ENCODE results near the gene DCDC2C. TPM values are rescaled to one million over a fixed set of nuclear protein-coding genes. Genes with fewer than 3 reads are reported as not detected.

DCDC2C gene
- total and polyA plus RNA-seq, 7 donors = 0.13 TPM; not detected in 6

- H3K27me3 ChIP-seq (ENCODE audit: insufficient read depth in 3 of 3, low read length in 2 of 3) = no peaks in the 10 kb centered on the region
- H3K36me3 ChIP-seq (ENCODE audit: insufficient read depth in 1 of 2, low read depth in 1 of 2) = no peaks in the 10 kb centered on the region
- 90 to 97% (median 90%) methylated on average over 4 of the region's 4 CpGs for WGBS, 3 donors
- H3K4me1 ChIP-seq = no peaks in the 10 kb centered on the region
- DNase-seq (no peak), ATAC-seq (no peak)
- no peaks in the 10 kb centered on the region for H3K9me3 ChIP-seq
- no peak overlapping the region for H3K4me3 ChIP-seq
- no peak for TF ChIP-seq CTCF (IDR thresholded peaks at IDR 0.05)
- H3K27ac ChIP-seq = no peak overlapping the region
- intact Hi-C loops (cut with DNase I) = no loop called here
These were observed 27.7 kb upstream of the DCDC2C start for GRCh38 chr2:3675687-3676086.

- no peaks in the 10 kb centered on the region for H3K9me3 ChIP-seq
- intact Hi-C loops (cut with DNase I) = no loop called here
- no peaks in the 10 kb centered on the region for H3K27me3 ChIP-seq (ENCODE audit: insufficient read depth in 3 of 3, low read length in 2 of 3)
- H3K4me1 ChIP-seq = no peaks in the 10 kb centered on the region
- DNase-seq (no peak), ATAC-seq (no peak)
- TF ChIP-seq CTCF (IDR thresholded peaks at IDR 0.05) = no peak
- H3K4me3 ChIP-seq = no peak overlapping the region
- H3K27ac ChIP-seq = no peak overlapping the region
- no peaks in the 10 kb centered on the region for H3K36me3 ChIP-seq (ENCODE audit: insufficient read depth in 1 of 2, low read depth in 1 of 2)
- WGBS, 3 donors = 83 to 87% (median 87%) methylated on average over 9 of the region's 9 CpGs
These were observed 25.9 kb upstream of the DCDC2C start for GRCh38 chr2:3677436-3677835.

DNA sequence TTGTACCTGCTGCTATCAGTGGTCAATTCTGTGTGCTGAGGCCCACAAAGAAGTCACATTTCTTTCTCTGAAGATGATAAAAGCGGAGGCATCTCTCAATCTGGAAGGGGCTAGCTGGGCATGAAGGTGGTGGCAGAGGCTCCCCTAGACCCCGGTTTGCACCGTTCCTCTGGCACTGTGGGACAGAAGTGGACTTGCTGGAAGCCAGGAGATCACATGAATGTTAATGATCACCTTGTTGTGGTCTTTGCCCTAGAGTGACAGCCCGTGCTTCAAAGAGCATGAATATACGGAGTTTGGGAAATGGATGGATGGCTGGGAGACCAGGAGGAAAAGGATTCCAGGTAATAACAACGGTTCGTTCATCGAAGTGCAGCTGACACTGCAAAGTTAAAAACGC lies 25.2 kb upstream of the DCDC2C start:
- no peak for TF ChIP-seq CTCF (IDR thresholded peaks at IDR 0.05)
- ATAC-seq (no peak), DNase-seq (no peak)
- no peaks in the 10 kb centered on the region for H3K27me3 ChIP-seq (ENCODE audit: insufficient read depth in 3 of 3, low read length in 2 of 3)
- H3K36me3 ChIP-seq (ENCODE audit: insufficient read depth in 1 of 2, low read depth in 1 of 2) = no peaks in the 10 kb centered on the region
- no peak overlapping the region for H3K27ac ChIP-seq
- intact Hi-C loops (cut with DNase I) = no loop called here
- H3K4me3 ChIP-seq = no peak overlapping the region
- no peaks in the 10 kb centered on the region for H3K9me3 ChIP-seq
- H3K4me1 ChIP-seq = no peaks in the 10 kb centered on the region
- 78 to 85% (median 81%) methylated on average over 9 of the region's 9 CpGs for WGBS, 3 donors

DNA sequence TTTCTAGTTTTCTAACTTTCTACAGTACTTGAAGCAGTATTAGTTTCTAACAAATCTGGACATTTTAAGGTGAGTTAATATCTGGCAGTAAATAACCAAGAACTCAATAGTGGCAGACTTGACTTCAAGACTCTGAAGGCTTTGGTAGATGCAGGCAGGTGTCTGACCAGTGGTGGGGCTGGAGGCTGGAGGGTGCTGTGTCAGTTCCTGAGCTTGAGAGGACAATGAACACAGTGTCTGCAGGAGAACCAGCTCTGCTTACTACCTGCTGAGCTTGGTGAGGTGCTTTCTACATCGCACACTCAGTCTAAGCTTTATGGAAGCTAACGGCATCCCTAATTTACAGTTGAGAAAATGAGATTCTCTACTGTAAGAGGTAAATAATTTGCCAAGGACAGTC lies 24.2 kb upstream of the DCDC2C start:
- no peaks in the 10 kb centered on the region for H3K27me3 ChIP-seq (ENCODE audit: insufficient read depth in 3 of 3, low read length in 2 of 3)
- no peak overlapping the region for H3K27ac ChIP-seq
- intact Hi-C loops (cut with DNase I) = no loop called here
- 88 to 96% (median 93%) methylated on average over 2 of the region's 2 CpGs for WGBS, 3 donors
- H3K4me3 ChIP-seq = no peak overlapping the region
- TF ChIP-seq CTCF (IDR thresholded peaks at IDR 0.05) = no peak
- no peaks in the 10 kb centered on the region for H3K36me3 ChIP-seq (ENCODE audit: insufficient read depth in 1 of 2, low read depth in 1 of 2)
- no peaks in the 10 kb centered on the region for H3K4me1 ChIP-seq
- no peaks in the 10 kb centered on the region for H3K9me3 ChIP-seq
- ATAC-seq = no peak
- no peak for DNase-seq

DNA sequence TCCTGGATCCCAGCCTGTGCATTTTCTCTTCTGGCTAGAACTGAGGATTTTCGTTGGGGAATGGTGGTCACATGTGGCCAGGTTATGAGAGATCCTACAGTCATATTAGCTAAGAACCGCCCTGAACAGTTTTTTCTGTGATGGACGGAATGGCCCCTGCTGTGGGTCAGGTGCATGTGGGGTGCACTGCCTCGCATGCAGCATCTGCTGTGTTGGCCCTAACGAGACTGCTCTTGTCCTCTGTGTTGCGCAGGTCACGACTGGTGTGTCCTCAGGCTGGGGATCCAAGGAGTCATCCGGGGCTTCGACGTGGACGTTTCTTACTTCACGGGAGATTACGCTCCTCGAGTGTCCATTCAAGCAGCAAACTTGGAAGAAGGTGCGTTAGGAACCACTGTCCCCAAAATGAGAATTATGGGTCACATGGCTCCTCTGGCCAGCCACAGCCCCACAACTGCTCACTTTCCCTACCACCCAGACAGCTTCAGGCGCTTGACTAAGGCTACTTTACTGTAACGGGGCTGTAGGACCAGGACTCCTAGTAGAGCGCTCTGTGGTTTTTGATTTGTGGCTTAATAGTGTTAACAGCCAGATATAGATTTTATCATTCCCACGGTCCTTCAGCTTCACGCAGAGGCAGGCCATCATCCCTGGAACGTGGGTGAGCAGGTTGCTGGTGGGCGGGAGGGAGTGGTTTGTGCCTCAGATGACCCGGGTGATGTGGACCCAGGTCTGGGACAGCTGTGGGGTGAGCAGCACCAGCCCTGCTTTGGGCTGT lies 23.6 kb upstream of the DCDC2C start:
- no peak for TF ChIP-seq CTCF (IDR thresholded peaks at IDR 0.05)
- H3K9me3 ChIP-seq = no peaks in the 10 kb centered on the region
- WGBS, 3 donors = 82 to 85% (median 84%) methylated on average over 23 of the region's 23 CpGs
- intact Hi-C loops (cut with DNase I) = no loop called here
- H3K27me3 ChIP-seq (ENCODE audit: insufficient read depth in 3 of 3, low read length in 2 of 3) = no peaks in the 10 kb centered on the region
- no peak overlapping the region for H3K4me3 ChIP-seq
- ATAC-seq (no peak), DNase-seq (no peak)
- H3K4me1 ChIP-seq = no peaks in the 10 kb centered on the region
- no peaks in the 10 kb centered on the region for H3K36me3 ChIP-seq (ENCODE audit: insufficient read depth in 1 of 2, low read depth in 1 of 2)
- no peak overlapping the region for H3K27ac ChIP-seq

Measured in psoas muscle (tissue), 8 donors.